ENCODE data around the gene ERICH3. TPM values are rescaled to one million over a fixed set of nuclear protein-coding genes. Genes with fewer than 3 reads are reported as not detected.

ERICH3 gene
- total and polyA plus RNA-seq, 2 experiments from 2014 or later, result 0.47 TPM; not detected in 1

DNA sequence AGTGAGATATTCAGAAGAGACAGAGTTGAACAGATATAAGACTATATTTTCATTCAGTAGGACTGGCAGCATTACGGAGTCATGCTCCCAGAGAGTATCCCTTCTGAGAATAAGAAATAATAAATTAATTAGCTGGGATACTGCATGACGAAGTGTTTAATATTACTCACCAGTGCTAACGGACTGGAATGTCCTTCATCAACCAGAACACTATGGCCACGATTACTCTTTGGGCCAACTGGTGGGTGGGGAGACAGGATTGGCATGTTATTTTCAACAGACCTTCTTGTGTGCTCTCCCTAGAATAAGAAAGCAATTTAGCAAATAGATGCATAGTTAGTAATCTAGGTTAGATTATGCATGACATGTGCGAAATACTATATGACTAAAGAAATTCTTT is 32.4 kb downstream of the ERICH3 start:
- DNase-seq (ENCODE audit: low spot score), result no peak
- no peak overlapping the region for H2AFZ ChIP-seq
- no peaks in the 10 kb centered on the region for H3K27me3 ChIP-seq
- H3K27ac ChIP-seq, result no peak overlapping the region
- no peaks in the 10 kb centered on the region for H3K36me3 ChIP-seq (replicated peaks; ENCODE audit: insufficient read depth, low read depth)
- TF ChIP-seq, protein P1, sequence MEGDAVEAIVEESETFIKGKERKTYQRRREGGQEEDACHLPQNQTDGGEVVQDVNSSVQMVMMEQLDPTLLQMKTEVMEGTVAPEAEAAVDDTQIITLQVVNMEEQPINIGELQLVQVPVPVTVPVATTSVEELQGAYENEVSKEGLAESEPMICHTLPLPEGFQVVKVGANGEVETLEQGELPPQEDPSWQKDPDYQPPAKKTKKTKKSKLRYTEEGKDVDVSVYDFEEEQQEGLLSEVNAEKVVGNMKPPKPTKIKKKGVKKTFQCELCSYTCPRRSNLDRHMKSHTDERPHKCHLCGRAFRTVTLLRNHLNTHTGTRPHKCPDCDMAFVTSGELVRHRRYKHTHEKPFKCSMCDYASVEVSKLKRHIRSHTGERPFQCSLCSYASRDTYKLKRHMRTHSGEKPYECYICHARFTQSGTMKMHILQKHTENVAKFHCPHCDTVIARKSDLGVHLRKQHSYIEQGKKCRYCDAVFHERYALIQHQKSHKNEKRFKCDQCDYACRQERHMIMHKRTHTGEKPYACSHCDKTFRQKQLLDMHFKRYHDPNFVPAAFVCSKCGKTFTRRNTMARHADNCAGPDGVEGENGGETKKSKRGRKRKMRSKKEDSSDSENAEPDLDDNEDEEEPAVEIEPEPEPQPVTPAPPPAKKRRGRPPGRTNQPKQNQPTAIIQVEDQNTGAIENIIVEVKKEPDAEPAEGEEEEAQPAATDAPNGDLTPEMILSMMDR (IDR thresholded peaks at IDR 0.05; ENCODE audit: poor library complexity), result no peak
- TF ChIP-seq EZH2 (IDR thresholded peaks at IDR 0.05; ENCODE audit: borderline replicate concordance), result no peak
- TF ChIP-seq EZH2phosphoT487 (IDR thresholded peaks at IDR 0.05; ENCODE audit: low read depth, severe bottlenecking, unreplicated experiment), result no peak
- no peak overlapping the region for H3K4me3 ChIP-seq
- no peaks in the 10 kb centered on the region for H3K4me1 ChIP-seq (ENCODE audit: insufficient read depth)
- H3K79me2 ChIP-seq, result no peaks in the 10 kb centered on the region
- H3K9me2 ChIP-seq (replicated peaks; ENCODE audit: insufficient read depth), result no peaks in the 10 kb centered on the region
- no peak overlapping the region for H3K4me2 ChIP-seq
- no peaks in the 10 kb centered on the region for H4K20me1 ChIP-seq (ENCODE audit: insufficient read depth, poor library complexity, severe bottlenecking)
- 91% methylated on average over 5 of the region's 5 CpGs for WGBS (ENCODE audit: low lambda C conversion rate, missing lambda C conversion rate)
- no peaks in the 10 kb centered on the region for H3K9me3 ChIP-seq (ENCODE audit: low read depth)

DNA sequence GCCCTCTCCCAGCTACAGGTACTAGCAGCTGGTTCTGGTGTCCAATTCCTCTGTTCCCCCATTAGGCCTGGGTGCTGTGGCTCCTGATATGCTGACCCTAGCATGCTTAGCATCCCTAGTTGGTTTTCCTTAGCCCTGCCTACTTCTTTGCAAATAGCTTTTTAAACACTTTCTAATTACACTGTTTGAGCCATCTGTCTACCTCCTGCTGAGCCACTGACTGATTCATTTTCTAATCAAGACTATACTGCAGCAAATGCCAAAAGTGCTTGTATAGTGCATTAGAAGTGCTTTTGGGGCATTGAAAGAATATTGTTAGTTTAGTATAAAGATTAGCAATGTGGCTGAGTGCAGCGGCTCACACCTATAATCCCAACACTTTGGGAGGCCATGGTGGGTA is 36.3 kb downstream of the ERICH3 start:
- no peak overlapping the region for H3K27ac ChIP-seq
- H4K20me1 ChIP-seq (ENCODE audit: insufficient read depth, poor library complexity, severe bottlenecking), result no peaks in the 10 kb centered on the region
- DNase-seq (ENCODE audit: low spot score), result no peak
- H3K4me3 ChIP-seq, result no peak overlapping the region
- H3K27me3 ChIP-seq, result no peaks in the 10 kb centered on the region
- H3K36me3 ChIP-seq (replicated peaks; ENCODE audit: insufficient read depth, low read depth), result no peaks in the 10 kb centered on the region
- no peak overlapping the region for H3K4me2 ChIP-seq
- no peaks in the 10 kb centered on the region for H3K79me2 ChIP-seq
- H2AFZ ChIP-seq, result no peak overlapping the region
- TF ChIP-seq EZH2phosphoT487 (IDR thresholded peaks at IDR 0.05; ENCODE audit: low read depth, severe bottlenecking, unreplicated experiment) (no peak), EZH2 (IDR thresholded peaks at IDR 0.05; ENCODE audit: borderline replicate concordance) (no peak)
- TF ChIP-seq, protein P1 (IDR thresholded peaks at IDR 0.05; ENCODE audit: poor library complexity), result no peak
- H3K9me3 ChIP-seq (ENCODE audit: low read depth), result no peaks in the 10 kb centered on the region
- H3K4me1 ChIP-seq (ENCODE audit: insufficient read depth), result no peaks in the 10 kb centered on the region
- no peaks in the 10 kb centered on the region for H3K9me2 ChIP-seq (replicated peaks; ENCODE audit: insufficient read depth)
- 90% methylated on average over 1 of the region's 1 CpG for WGBS (ENCODE audit: low lambda C conversion rate, missing lambda C conversion rate)

DNA sequence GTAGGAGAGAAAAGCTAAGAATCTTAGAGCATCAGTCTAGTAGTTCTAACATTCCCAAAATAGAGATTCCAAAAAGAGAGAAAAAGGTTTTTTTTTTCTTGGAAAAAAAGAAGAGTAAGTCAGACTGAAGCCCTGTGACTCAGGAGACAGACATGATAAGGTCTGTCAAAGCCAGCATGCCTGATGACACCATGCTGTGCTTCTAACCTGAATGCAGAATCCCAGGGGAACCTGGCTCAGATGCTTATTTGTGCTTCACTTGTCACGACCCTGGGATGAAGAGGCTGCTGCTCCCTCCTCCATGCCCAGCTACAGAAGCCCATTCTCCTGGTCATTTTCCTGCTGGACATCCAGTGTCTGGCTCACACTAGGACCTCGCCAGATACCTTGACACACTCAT is 44.3 kb downstream of the ERICH3 start:
- WGBS (ENCODE audit: low lambda C conversion rate, missing lambda C conversion rate), result 46% methylated on average over 2 of the region's 2 CpGs
- Histone ChIP-seq H3K4me3 (no peak overlapping the region), H3K9me2 (replicated peaks; ENCODE audit: insufficient read depth) (no peaks in the 10 kb centered on the region), H4K20me1 (ENCODE audit: insufficient read depth, poor library complexity, severe bottlenecking) (no peaks in the 10 kb centered on the region), H3K4me1 (ENCODE audit: insufficient read depth) (no peaks in the 10 kb centered on the region), H3K27me3 (no peaks in the 10 kb centered on the region), H3K9me3 (ENCODE audit: low read depth) (no peaks in the 10 kb centered on the region), H3K4me2 (no peak overlapping the region), H3K27ac (no peak overlapping the region), H3K79me2 (no peaks in the 10 kb centered on the region), H2AFZ (no peak overlapping the region), H3K36me3 (replicated peaks; ENCODE audit: insufficient read depth, low read depth) (no peaks in the 10 kb centered on the region)
- no peak for DNase-seq (ENCODE audit: low spot score)
- TF ChIP-seq, protein P1 (IDR thresholded peaks at IDR 0.05; ENCODE audit: poor library complexity), result no peak
- no peak for TF ChIP-seq EZH2phosphoT487 (IDR thresholded peaks at IDR 0.05; ENCODE audit: low read depth, severe bottlenecking, unreplicated experiment)
- no peak for TF ChIP-seq EZH2 (IDR thresholded peaks at IDR 0.05; ENCODE audit: borderline replicate concordance)

DNA sequence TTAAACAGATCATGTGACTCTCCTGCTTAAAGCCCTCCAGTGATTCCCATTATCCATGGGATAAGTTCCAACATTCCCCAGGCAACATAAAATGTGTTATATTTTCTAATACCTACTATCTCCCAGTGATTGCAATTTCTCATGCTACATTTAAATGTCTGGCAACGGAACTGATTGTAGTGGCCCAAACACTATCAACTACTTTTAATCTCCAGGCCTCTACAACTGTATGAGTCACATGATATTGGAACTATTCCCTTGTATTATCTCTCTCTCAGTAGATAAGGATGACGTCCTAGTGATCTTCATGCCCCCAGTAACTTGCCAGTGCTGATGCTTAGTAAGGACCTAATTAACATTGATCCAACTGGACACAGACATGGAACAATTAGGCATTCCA is 49.9 kb downstream of the ERICH3 start:
- Histone ChIP-seq H3K4me1 (ENCODE audit: insufficient read depth) (no peaks in the 10 kb centered on the region), H4K20me1 (ENCODE audit: insufficient read depth, poor library complexity, severe bottlenecking) (no peaks in the 10 kb centered on the region), H3K4me2 (no peak overlapping the region), H3K4me3 (no peak overlapping the region), H2AFZ (no peak overlapping the region), H3K27ac (no peak overlapping the region), H3K9me3 (ENCODE audit: low read depth) (no peaks in the 10 kb centered on the region), H3K79me2 (no peaks in the 10 kb centered on the region), H3K36me3 (replicated peaks; ENCODE audit: insufficient read depth, low read depth) (no peaks in the 10 kb centered on the region), H3K27me3 (no peaks in the 10 kb centered on the region), H3K9me2 (replicated peaks; ENCODE audit: insufficient read depth) (no peaks in the 10 kb centered on the region)
- WGBS (ENCODE audit: low lambda C conversion rate, missing lambda C conversion rate), result 48% methylated on average over 2 of the region's 2 CpGs
- TF ChIP-seq, protein P1 (IDR thresholded peaks at IDR 0.05; ENCODE audit: poor library complexity), result no peak
- no peak for TF ChIP-seq EZH2phosphoT487 (IDR thresholded peaks at IDR 0.05; ENCODE audit: low read depth, severe bottlenecking, unreplicated experiment)
- TF ChIP-seq EZH2 (IDR thresholded peaks at IDR 0.05; ENCODE audit: borderline replicate concordance), result no peak
- DNase-seq (ENCODE audit: low spot score), result no peak
